Vagina (tissue), 2 donors: Measurements from ENCODE around the gene NINL. TPM values are rescaled to one million over a fixed set of nuclear protein-coding genes. Genes with fewer than 3 reads are reported as not detected.

Source experiments
- DNase-seq, 2 donors: peaks; one replicate each; pipeline ENCODE4 v3.0.0-alpha.2; 2017; ENCODE audit errors: extremely low spot score in 2 of 2
- H3K27ac ChIP-seq: fragments of 200-600 bp; sonication (generic); one replicate; pipeline ENCODE4 v1.5.1; 2019
- H3K27me3 ChIP-seq: fragments of 200-600 bp; sonication (generic); one replicate; pipeline ENCODE4 v1.5.1; 2019
- H3K36me3 ChIP-seq, 2 donors: fragments of 200-600 bp; sonication (generic); one replicate each; pipeline ENCODE4 v1.5.1; 2017 to 2019
- H3K4me1 ChIP-seq: fragments of 200-600 bp; sonication (generic); one replicate; pipeline ENCODE4 v1.5.1; 2019
- H3K4me3 ChIP-seq, 2 donors: fragments of 200-600 bp; sonication (generic); 1 replicate in 1 of 2; 2 replicates in 1 of 2; pipeline ENCODE4 v1.5.1; 2016 to 2019
- H3K9me3 ChIP-seq: fragments of 200-600 bp; sonication (generic); one replicate; pipeline ENCODE4 v1.5.1; 2019
- POLR2A ChIP-seq, 2 donors: fragments of 450-650 bp; IDR thresholded peaks; one replicate each; pipeline ENCODE4 v1.6.1; 2017; ENCODE audit warnings: antibody characterized with exemption in 2 of 2, mild to moderate bottlenecking in 2 of 2, moderate library complexity in 2 of 2
- POLR2AphosphoS5 ChIP-seq, 2 donors: sonication (generic); formaldehyde crosslinking; IDR thresholded peaks; one replicate each; pipeline ENCODE4 v1.9.0; 2017; ENCODE audit warnings: antibody characterized with exemption in 2 of 2, mild to moderate bottlenecking in 2 of 2, low read depth in 1 of 2; ENCODE audit not compliant: insufficient read depth in 1 of 2
- intact Hi-C: fragments of 100-400 bp; cut with DNase I; formaldehyde crosslinking; loops from one replicate; pipeline ENCODE4 v1.15.1; 2023
- total RNA-seq: library from RNA; depleted of rRNA; stranded (reverse); fragments of >200 nt; gene quantifications from one replicate; pipeline ENCODE4 v1.2.3, GENCODE V29; 2016
- TF ChIP-seq, protein P1 (sequence below), 3 experiments: fragments of 450-650 bp in 2 of 3; fragments of 200-600 bp in 1 of 3; sonication (generic) in 1 of 3; IDR thresholded peaks; one replicate each; pipeline ENCODE4 v1.5.1; 2017 to 2019; ENCODE audit warnings: antibody characterized with exemption in 3 of 3, mild to moderate bottlenecking in 2 of 3, moderate library complexity in 2 of 3

The NINL gene
- total RNA-seq, 1 donor from 2014 or later = 11.5 TPM

DNA sequence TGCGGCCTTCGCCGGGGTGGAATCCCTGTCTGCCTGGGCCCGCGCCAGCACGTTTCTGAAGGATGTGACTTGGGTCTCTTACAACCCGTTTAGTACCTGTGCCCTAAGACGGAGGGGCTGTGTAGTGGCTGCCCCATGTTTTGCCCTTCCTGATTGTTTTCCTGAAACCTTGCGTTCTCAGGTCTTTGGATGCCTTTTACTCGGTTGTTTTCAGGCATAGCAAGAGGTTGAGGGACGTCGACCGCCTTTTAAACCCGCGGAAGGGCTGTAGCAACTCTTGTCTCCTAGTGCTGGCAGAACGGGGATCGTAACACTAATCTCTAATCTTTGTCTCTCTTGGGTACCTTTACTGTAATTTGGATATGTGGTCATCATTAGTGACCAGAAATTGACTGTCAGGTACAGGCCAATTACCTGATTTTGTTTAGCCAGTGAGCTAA lies 39.2 kb upstream of the NINL start:
- intact Hi-C loops = no loop called here

DNA sequence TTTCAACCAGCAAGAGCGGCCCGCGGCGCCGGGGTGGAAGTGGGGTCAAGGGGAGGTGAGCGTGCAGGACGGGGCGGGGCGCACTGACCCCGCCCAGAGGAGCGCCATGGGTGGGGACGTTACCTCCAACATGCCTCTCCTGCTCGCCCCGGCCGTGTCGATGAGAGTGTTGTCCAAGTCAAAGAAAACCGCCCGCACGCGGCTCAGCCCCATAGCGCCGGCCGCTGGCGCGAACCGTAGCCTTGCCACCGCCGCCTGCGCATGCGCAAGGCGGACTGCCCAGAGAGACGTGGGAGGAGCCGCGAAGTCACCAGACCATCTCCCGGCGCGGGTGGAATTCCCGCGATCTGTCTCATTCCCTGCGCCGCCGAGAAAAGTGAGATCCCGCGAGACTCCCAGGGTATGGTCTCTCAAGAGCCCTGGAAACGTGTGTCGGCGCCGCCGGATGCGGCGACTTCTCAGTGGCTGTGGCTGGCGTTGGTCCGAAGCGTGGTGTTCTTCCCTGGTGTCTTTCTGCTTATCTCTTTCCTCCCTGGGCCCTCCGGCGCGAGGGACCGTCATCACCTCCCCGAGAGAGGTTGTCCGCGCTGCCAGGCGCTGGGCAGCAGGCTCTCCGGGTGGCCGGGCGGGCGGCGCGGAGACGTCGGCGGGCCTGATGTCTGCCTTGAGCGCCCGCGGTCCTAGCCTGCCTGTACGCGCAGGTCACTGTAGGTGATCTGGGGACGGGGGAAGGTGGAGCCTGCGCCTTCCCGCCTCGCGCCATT lies 38.6 kb upstream of the NINL start, which contains the start of gene NANP:
TSS of gene NANP (minus strand) at position 279 of the 764 bp plus-strand sequence. CDS start at position 213, 66 bp downstream.
- peaks cover 9% of the 10 kb centered on the region for H3K4me1 ChIP-seq
- H3K27ac ChIP-seq = peak within 1 kb of the TSS; percentile 86
- H3K9me3 ChIP-seq = no peaks in the 10 kb centered on the region
- TF ChIP-seq POLR2AphosphoS5 (IDR thresholded peaks at IDR 0.05; ENCODE audit: insufficient read depth in 1 of 2, low read depth in 1 of 2) (peak; percentile 91 to 92), POLR2A (IDR thresholded peaks at IDR 0.05) (peak in 1 of 2 donors; percentile 16)
- TF ChIP-seq, protein P1, sequence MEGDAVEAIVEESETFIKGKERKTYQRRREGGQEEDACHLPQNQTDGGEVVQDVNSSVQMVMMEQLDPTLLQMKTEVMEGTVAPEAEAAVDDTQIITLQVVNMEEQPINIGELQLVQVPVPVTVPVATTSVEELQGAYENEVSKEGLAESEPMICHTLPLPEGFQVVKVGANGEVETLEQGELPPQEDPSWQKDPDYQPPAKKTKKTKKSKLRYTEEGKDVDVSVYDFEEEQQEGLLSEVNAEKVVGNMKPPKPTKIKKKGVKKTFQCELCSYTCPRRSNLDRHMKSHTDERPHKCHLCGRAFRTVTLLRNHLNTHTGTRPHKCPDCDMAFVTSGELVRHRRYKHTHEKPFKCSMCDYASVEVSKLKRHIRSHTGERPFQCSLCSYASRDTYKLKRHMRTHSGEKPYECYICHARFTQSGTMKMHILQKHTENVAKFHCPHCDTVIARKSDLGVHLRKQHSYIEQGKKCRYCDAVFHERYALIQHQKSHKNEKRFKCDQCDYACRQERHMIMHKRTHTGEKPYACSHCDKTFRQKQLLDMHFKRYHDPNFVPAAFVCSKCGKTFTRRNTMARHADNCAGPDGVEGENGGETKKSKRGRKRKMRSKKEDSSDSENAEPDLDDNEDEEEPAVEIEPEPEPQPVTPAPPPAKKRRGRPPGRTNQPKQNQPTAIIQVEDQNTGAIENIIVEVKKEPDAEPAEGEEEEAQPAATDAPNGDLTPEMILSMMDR (IDR thresholded peaks at IDR 0.05) = no peak
- peak in 1 of 2 donors; percentile 97 for DNase-seq
- intact Hi-C loops = no loop called here
- H3K4me3 ChIP-seq = peak within 1 kb of the TSS; percentile 74 to 88
- H3K27me3 ChIP-seq = no peaks in the 10 kb centered on the region
- H3K36me3 ChIP-seq = no peaks in the 10 kb centered on the region

More for the DNA sequence above, 39.2 kb upstream of the NINL start:
- TF ChIP-seq, protein P1 (IDR thresholded peaks at IDR 0.05) = no peak
- TF ChIP-seq POLR2AphosphoS5 (IDR thresholded peaks at IDR 0.05; ENCODE audit: insufficient read depth in 1 of 2, low read depth in 1 of 2) (no peak), POLR2A (IDR thresholded peaks at IDR 0.05) (no peak)
- Histone ChIP-seq H3K27me3 (no peaks in the 10 kb centered on the region), H3K4me1 (peaks cover 9% of the 10 kb centered on the region), H3K9me3 (no peaks in the 10 kb centered on the region), H3K36me3 (no peaks in the 10 kb centered on the region), H3K27ac (peak overlapping the region; percentile 86), H3K4me3 (peak overlapping the region; percentile 74 to 88)
- DNase-seq = no peak

- intact Hi-C loops = no loop called here
- H3K27ac ChIP-seq = peak overlapping the region; percentile 86
Measured at GRCh38 chr20:25623225-25623735, 37.9 kb upstream of the NINL start.

GRCh38 chr20:25622450-25623224 lies 37.3 kb upstream of the NINL start:
- Histone ChIP-seq H3K27me3 (no peaks in the 10 kb centered on the region), H3K27ac (peak overlapping the region; percentile 86), H3K4me1 (peaks cover 9% of the 10 kb centered on the region), H3K36me3 (no peaks in the 10 kb centered on the region), H3K9me3 (no peaks in the 10 kb centered on the region), H3K4me3 (peak overlapping the region; percentile 74 to 88)
- DNase-seq = no peak
- no peak for TF ChIP-seq POLR2AphosphoS5 (IDR thresholded peaks at IDR 0.05; ENCODE audit: insufficient read depth in 1 of 2, low read depth in 1 of 2)
- TF ChIP-seq POLR2A (IDR thresholded peaks at IDR 0.05) = no peak
- TF ChIP-seq, protein P1 (IDR thresholded peaks at IDR 0.05) = no peak
- intact Hi-C loops = no loop called here

More at GRCh38 chr20:25623225-25623735, 37.9 kb upstream of the NINL start:
- peak overlapping the region; percentile 74 to 88 for H3K4me3 ChIP-seq
- DNase-seq = no peak
- no peaks in the 10 kb centered on the region for H3K9me3 ChIP-seq
- H3K36me3 ChIP-seq = no peaks in the 10 kb centered on the region
- peaks cover 9% of the 10 kb centered on the region for H3K4me1 ChIP-seq
- TF ChIP-seq POLR2AphosphoS5 (IDR thresholded peaks at IDR 0.05; ENCODE audit: insufficient read depth in 1 of 2, low read depth in 1 of 2) = no peak
- TF ChIP-seq, protein P1 (IDR thresholded peaks at IDR 0.05) = no peak
- no peak for TF ChIP-seq POLR2A (IDR thresholded peaks at IDR 0.05)
- no peaks in the 10 kb centered on the region for H3K27me3 ChIP-seq
